OCI-LY1 (cell line): ENCODE measurements around the gene CLASP2.

Experiments used
- H2AFZ ChIP-seq: fragments of 200-600 bp; sonication (generic), shearing (Covaris generic); 2 replicates; pipeline ENCODE4 v1.6.0; 2014; ENCODE audit warnings: antibody characterized with exemption, mild to moderate bottlenecking, low read length
- H3F3A ChIP-seq: fragments of 200-600 bp; sonication (generic), shearing (Covaris generic); 2 replicates; pipeline ENCODE4 v1.6.0; 2014; ENCODE audit warnings: mild to moderate bottlenecking, antibody characterized with exemption, low read length, moderate library complexity; ENCODE audit not compliant: insufficient read depth
- H3K27ac ChIP-seq: fragments of 200-600 bp; sonication (generic); 2 replicates; pipeline ENCODE4 v1.5.1; 2014; ENCODE audit warnings: low read length, mixed run types, mild to moderate bottlenecking, low read depth; ENCODE audit not compliant: poor library complexity, severe bottlenecking
- H3K27me3 ChIP-seq: fragments of 200-600 bp; sonication (generic); 2 replicates; pipeline ENCODE4 v1.6.0; 2014; ENCODE audit warnings: antibody characterized with exemption, mild to moderate bottlenecking, low read length, moderate library complexity; ENCODE audit not compliant: insufficient read depth
- H3K36me3 ChIP-seq: fragments of 200-600 bp; sonication (generic); 2 replicates; pipeline ENCODE4 v1.6.1; 2014; ENCODE audit warnings: mild to moderate bottlenecking, antibody characterized with exemption, low read length, moderate library complexity, mixed read lengths; ENCODE audit not compliant: insufficient read depth
- H3K4me1 ChIP-seq: fragments of 200-600 bp; sonication (generic); 2 replicates; pipeline ENCODE4 v1.5.1; 2014; ENCODE audit warnings: mild to moderate bottlenecking, low read length, moderate library complexity; ENCODE audit not compliant: insufficient read depth, severe bottlenecking
- H3K4me2 ChIP-seq: fragments of 200-600 bp; sonication (generic), shearing (Covaris generic); 2 replicates; pipeline ENCODE4 v1.6.1; 2014; ENCODE audit warnings: low read length
- H3K4me3 ChIP-seq: fragments of 200-600 bp; sonication (generic); 2 replicates; pipeline ENCODE4 v1.5.1; 2014; ENCODE audit warnings: low read length, low read depth, mild to moderate bottlenecking, mixed read lengths; ENCODE audit not compliant: poor library complexity, severe bottlenecking
- H3K79me2 ChIP-seq: fragments of 200-600 bp; shearing (Covaris generic); 2 replicates; pipeline ENCODE4 v1.6.1; 2016; ENCODE audit warnings: mixed run types, low read length, mixed read lengths; ENCODE audit not compliant: insufficient read depth
- H3K9ac ChIP-seq: fragments of 200-600 bp; sonication (generic), shearing (Covaris generic); 2 replicates; pipeline ENCODE4 v1.6.1; 2014; ENCODE audit warnings: mild to moderate bottlenecking, low read length, mixed read lengths
- H3K9me2 ChIP-seq: fragments of 200-600 bp; sonication (generic), shearing (Covaris generic); 2 replicates; pipeline ENCODE4 v1.6.1; 2014; ENCODE audit warnings: low read depth, mild to moderate bottlenecking, low read length, mixed read lengths
- H3K9me3 ChIP-seq: fragments of 200-600 bp; shearing (Covaris generic); 2 replicates; pipeline ENCODE4 v1.6.1; 2014; ENCODE audit warnings: low read length, mixed read lengths
- H4K20me1 ChIP-seq: fragments of 200-600 bp; sonication (generic), shearing (Covaris generic); 2 replicates; pipeline ENCODE4 v1.6.0; 2016; ENCODE audit warnings: mild to moderate bottlenecking, low read length; ENCODE audit not compliant: insufficient read depth
- CTCF ChIP-seq: fragments of 200-600 bp; sonication (generic), shearing (Covaris generic); IDR thresholded peaks from 2 replicates; pipeline ENCODE4 v1.5.1; 2017; ENCODE audit warnings: mild to moderate bottlenecking, antibody characterized with exemption, low read length, moderate library complexity, mixed read lengths
- EZH2 ChIP-seq: fragments of 200-600 bp; sonication (generic), shearing (Covaris generic); IDR thresholded peaks from 2 replicates; pipeline ENCODE4 v1.8.0; 2017; ENCODE audit warnings: borderline replicate concordance, mixed run types, mild to moderate bottlenecking, antibody characterized with exemption, low read length, moderate library complexity, mixed read lengths

Gene CLASP2

GRCh38 chr3:33716227-33716626, 1.8 kb downstream of the CLASP2 start:
- peak overlapping the region; percentile 92 for H3K4me3 ChIP-seq
- peak overlapping the region; percentile 99 for H3K4me2 ChIP-seq
- H3K9me3 ChIP-seq: no peaks in the 10 kb centered on the region

GRCh38 chr3:33711100-33711499, 7.0 kb downstream of the CLASP2 start:
- no peak overlapping the region for H3K27ac ChIP-seq
- no peak overlapping the region for H3K9ac ChIP-seq
- H3F3A ChIP-seq: no peaks in the 10 kb centered on the region
- TF ChIP-seq CTCF (no peak), EZH2 (no peak)
- H4K20me1 ChIP-seq: no peaks in the 10 kb centered on the region
- H3K9me2 ChIP-seq: no peaks in the 10 kb centered on the region
- peaks cover 13% of the 10 kb centered on the region for H3K4me1 ChIP-seq
- no peaks in the 10 kb centered on the region for H3K27me3 ChIP-seq
- peaks cover 12% of the 10 kb centered on the region for H3K36me3 ChIP-seq
- H3K9me3 ChIP-seq: no peaks in the 10 kb centered on the region
- peaks cover 92% of the 10 kb centered on the region for H3K79me2 ChIP-seq
- no peak overlapping the region for H2AFZ ChIP-seq
- H3K4me2 ChIP-seq: no peak overlapping the region
- H3K4me3 ChIP-seq: no peak overlapping the region

More at GRCh38 chr3:33716227-33716626, 1.8 kb downstream of the CLASP2 start:
- Histone ChIP-seq H3K4me1 (peaks cover 30% of the 10 kb centered on the region), H3K9me2 (no peaks in the 10 kb centered on the region), H3K27me3 (no peaks in the 10 kb centered on the region), H3K79me2 (peaks cover 61% of the 10 kb centered on the region), H3K27ac (peak overlapping the region; percentile 50), H2AFZ (no peak overlapping the region), H3K9ac (peak overlapping the region; percentile 87), H3F3A (no peaks in the 10 kb centered on the region), H4K20me1 (no peaks in the 10 kb centered on the region), H3K36me3 (peaks cover 6% of the 10 kb centered on the region)
- no peak for TF ChIP-seq CTCF
- no peak for TF ChIP-seq EZH2

GRCh38 chr3:33706056-33706455, 12.0 kb downstream of the CLASP2 start:
- Histone ChIP-seq H3K9ac (no peak overlapping the region), H3K4me2 (no peak overlapping the region), H3K27ac (no peak overlapping the region), H3K9me2 (no peaks in the 10 kb centered on the region), H3K4me3 (no peak overlapping the region), H3K27me3 (no peaks in the 10 kb centered on the region), H3K9me3 (peaks cover 30% of the 10 kb centered on the region), H3F3A (no peaks in the 10 kb centered on the region), H4K20me1 (no peaks in the 10 kb centered on the region), H3K4me1 (no peaks in the 10 kb centered on the region), H3K79me2 (peaks cover 92% of the 10 kb centered on the region), H3K36me3 (peaks cover 20% of the 10 kb centered on the region), H2AFZ (no peak overlapping the region)
- TF ChIP-seq CTCF (no peak), EZH2 (no peak)
